GM19193 (cell line): Measurements from ENCODE around the gene DIP2B.

Experiments used
- POLR2A ChIP-seq: IDR thresholded peaks from 4 replicates; pipeline ENCODE4 v1.6.1; 2011; ENCODE audit not compliant: insufficient read depth, insufficient read length; ENCODE audit errors: extremely low read depth

Gene DIP2B

DNA sequence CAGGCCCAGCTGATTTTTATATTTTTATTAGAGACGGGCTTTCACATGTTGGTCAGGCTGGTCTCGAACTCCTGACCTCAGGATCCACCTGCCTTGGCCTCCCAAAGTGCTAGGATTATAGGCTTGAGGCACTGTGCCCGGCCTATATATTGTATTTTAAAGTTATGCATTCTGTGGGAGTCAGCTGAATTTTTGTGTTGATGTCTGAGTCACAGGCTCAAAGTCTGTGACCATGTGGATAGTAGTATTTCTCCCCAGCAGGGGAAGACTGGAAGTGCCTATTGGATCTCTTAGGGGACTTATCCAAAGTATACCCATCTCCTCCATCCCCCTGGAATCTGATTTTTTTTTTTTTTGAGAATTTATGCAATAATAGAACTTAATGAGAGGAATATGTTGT, 215.3 kb downstream of the DIP2B start:
- no peak for TF ChIP-seq POLR2A

DNA sequence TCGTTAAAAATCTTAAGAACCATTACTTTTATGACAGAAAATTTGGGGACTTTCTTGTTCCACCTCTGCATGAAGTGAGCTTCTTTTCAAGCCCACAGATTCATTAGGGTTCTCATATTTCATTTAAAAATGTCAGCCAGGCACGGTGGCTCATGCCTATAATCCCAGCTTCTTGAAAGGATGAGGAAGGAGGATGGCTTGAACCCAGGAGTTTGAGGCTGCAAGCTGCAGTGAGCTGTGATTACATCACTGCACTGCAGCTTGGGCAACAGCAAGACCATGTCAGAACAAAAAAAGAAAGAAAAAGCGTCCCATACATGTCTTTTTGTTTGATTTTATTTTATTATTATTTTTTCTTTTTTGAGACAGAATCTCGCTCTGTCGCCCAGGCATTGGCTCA, 215.7 kb downstream of the DIP2B start:
- no peak for TF ChIP-seq POLR2A

DNA sequence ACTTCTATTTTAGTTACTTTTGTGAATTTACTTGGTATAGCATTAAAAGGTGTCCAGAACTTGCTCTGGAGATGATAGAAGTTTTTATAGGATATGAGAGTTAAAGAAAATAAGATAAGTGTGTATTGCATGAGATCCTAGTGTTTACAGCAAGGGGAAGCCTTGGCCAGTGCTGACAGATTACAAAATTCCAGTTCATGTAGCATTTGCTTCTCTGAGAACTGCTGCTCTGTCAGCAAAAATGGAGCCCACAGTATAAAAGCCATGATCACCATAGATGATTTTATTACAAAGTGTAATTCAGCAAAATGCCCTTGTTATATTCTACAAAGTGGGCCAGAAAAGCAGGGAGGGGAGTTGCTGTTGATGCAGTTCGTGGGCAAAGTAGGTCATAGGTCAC, 219.1 kb downstream of the DIP2B start:
- TF ChIP-seq POLR2A: no peak

DNA sequence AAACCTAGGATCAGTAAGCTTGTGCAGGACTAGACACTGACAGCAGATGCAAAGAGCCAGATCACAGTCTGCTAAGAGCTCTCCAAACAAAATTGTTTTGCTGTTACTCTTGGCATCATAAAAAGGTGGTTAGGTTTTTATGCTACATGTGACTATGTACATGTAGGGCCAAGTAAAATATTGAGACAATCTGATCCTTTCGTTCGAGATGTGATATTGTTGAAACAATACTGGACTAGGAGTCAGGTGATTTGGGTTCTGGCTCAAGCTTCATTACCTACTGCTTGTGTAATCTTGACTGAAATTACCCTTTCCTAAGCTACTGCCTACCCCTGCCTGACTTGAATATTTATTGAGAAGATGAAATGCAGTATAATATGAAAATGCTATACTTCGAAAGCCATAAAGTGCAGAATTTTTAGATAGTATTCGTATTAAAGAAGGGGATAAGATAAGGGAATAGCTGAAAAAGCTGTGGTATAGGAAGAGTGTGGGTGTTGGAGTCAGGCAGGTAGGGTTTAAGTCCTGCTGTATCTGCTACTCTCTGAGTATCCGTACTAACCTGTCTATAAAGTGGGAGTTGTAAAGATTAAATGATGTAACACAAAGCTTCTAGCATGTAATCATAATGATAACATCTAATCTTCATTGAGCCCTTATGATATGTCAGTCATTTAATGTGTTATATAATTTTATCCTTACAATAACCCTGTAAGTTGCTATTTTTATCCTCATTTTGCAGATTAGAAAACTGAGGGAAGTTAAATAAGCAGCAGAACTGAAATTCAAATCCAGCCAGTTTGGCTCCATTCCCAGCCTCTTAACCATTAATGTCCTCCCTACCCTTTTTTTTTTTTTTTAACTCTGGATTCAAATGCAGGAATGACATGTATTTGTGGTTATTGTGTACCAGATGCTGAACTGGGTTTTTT, 220.5 kb downstream of the DIP2B start:
- TF ChIP-seq POLR2A: no peak

DNA sequence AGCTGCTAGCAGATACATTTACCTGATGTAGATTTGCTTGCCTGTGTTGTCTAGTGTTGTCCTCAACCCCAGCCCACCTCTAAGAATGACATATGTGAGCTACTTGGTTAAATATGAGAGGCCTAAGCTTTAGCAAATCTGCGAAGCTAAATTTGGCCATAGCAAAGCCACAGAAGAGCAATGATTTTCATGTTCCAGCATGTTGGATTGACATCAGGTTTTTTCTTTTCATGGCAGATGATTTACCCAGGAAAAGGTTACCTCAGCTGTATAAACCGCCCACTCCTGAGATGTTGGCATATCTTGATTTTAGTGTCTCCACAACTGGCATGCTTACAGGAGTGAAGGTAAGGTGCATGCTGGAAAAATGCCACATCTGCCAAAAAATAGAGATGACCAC, 222.7 kb downstream of the DIP2B start:
- TF ChIP-seq POLR2A: no peak

DNA sequence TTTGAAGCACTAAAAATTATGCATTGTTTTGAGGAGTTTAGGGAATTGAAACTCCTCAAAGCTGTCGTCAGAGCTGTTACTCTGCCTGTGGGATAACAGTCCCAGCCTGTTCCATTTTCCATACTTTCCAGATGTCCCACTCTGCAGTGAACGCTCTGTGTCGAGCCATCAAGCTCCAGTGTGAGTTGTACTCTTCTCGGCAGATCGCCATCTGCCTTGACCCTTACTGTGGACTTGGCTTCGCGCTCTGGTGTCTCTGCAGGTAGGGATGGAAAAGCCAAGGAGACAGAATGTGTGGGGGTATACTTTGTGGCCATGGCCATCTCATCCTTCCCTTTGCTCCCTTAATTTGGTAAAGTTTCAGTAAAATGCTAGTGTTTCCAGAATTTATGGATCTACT, 223.6 kb downstream of the DIP2B start:
- no peak for TF ChIP-seq POLR2A

DNA sequence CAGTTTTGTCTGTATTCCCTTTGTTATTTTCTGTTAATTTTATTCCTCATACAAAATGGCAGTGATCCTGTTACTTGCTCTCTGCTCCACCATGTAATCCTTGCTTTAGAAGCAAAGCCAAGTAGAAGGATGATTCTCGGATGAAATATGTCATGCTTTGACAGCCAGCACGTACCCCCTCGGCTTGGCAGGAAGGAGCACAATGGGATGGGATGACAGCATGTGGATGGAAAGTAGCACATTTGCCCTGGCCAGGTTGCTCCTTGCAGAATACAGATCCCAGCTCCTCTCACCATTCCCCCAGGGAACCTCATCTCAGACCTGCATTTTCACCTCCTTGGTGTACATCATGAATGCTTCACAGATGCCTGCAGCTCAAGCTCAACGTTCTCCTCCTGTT, 224.1 kb downstream of the DIP2B start:
- TF ChIP-seq POLR2A: no peak

DNA sequence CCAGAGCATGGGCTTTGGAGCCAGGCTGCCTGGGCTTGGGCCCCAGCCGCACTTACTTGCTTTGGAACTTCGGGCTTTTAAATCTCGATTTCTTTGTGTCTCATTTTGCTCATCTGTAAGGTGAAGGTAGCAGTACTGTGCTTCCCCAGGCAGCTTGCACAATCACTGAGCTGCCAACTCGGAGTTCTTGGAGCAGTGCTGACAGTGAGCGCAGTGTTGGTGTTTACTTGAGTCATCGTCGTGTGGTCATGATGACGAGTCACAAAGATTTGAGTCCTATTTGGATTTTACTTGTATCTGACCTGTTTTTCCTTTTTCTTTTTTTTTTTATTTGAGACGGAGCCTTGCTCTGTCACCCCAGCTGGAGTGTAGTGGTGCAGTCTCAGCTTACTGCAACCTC, 227.8 kb downstream of the DIP2B start:
- TF ChIP-seq POLR2A: no peak

DNA sequence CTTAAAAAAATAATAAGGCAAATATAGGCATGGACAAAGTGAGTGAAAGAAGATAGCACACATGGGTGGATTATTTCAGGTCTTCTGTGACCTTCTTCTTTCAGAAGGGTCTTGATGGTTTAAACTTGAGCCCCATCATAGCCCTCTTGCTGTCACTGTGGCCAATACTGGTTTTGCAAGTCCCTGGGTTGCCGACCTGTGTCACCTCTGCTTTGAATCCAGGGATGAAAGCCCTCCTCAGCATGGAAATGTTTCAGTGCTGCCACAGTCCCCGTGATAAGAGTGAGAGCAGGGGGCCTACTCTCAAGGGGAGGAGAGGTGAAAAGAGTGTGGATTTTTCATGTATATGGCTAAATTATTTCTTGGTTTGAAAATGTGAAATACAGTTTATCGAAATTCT, 228.9 kb downstream of the DIP2B start:
- TF ChIP-seq POLR2A: no peak

DNA sequence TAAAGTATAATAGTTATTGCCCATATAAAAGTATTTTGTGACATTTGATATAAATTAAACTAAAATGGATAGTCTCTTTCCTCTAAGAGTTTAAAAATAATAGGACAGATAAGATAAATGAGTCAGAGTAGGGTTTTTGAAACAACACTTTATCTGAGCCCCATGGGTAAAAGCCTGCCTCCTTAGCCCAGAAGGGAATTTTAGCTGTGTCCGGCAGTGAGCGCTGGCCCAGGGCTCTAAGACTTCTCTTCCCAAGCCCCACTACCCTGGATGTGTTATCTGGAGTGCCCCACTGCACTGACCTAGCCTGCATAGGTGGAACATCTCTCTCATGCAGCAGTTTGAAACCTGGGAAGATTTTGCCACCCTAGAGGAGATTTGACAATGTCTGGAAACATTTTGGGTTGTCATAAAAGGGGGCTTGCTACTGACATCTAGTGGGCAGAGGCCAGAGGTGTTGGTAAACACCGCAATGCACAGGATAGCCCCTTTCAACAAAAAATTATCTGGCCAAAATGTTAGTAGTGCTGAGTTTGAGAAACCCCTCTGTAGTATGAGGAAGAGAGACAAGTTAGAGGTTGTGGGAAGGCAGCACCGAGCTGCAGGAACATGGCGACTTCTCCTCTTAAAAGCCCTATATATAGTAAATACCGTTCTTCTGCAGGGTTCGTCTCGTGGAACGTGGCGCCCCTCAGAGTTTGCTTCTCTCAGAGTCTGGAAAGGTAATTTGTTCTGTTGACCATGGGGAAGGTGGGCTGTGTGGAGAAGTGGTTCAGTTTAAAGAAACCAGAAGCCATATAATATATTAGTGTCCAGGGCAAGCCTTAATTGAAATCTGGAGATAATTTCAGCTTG, 229.9 kb downstream of the DIP2B start:
- no peak for TF ChIP-seq POLR2A

DNA sequence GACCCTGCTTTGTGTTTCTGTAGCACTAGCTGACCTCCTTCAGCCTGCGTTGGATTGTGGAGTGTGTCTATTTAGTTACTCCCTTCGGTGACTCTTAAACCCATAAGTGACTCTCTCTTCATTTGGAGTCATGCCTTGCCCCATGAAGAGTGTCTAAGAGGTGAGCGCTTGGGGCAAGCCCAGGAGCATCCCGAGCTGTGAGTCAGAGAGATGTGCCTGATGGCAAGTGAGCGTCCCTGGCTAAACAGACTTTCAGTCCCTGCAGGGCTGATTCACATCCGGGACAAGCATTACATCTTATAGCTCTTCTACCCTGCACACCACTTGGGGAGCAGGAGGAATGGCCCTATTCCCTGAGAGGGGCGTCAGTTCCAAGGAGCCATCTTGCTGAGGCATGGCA, 234.8 kb downstream of the DIP2B start:
- TF ChIP-seq POLR2A: no peak

DNA sequence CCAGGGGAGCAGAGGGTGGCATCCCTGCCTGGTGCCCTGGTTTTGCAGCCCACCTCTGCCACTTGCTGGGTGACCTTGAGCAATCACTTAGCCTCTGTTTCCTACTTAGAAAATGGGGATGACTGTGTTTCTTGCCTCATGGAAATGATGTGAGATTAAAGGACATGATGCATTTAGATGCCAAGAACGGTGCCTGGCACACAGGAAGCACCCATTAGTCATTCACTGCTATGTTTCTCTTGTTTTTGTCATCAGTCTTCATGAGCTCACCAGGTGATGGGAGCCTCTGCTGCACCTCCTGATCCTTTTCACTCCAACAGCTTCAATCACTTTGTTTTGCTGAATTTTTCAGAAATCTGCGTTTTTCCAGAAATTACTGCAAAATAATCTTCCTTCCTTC, 235.5 kb downstream of the DIP2B start:
- no peak for TF ChIP-seq POLR2A

DNA sequence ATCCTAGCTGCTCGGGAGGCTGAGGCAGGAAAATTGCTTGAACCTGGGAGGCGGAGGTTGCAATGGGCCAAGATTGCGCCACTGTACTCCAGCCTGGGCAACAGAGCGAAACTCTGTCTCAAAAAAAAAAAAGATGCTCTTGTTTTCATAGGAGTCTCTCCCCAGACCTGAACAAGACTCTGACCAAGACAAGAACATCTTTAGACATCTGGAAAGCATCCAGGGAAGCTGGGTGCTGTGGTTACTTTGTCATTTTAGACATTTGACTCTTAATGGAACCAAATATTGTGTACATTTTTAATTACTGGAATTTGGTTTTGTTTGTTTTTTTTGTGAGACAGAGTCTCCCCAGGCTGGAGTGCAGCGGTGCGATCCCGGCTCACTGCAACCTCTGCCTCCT, 238.0 kb downstream of the DIP2B start:
- TF ChIP-seq POLR2A: no peak

DNA sequence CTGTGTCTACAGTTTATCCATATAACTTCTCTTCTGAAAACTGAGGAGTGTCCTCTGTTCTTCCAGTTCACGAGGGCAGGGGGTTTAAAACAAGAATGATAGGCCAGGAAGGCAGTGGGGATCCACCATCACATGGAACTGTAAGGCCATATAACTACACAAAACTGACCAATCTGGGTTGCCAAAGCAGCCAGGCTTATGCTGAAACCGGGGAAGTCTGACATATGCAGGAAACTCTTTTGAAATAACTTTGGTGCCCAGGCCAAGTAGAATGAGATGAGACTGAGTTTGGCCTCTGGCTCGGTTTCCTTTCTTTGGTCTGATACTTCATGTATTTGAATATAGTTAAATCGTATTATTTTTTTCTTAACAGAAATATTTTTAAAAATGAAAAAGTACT, 241.1 kb downstream of the DIP2B start:
- TF ChIP-seq POLR2A: no peak

DNA sequence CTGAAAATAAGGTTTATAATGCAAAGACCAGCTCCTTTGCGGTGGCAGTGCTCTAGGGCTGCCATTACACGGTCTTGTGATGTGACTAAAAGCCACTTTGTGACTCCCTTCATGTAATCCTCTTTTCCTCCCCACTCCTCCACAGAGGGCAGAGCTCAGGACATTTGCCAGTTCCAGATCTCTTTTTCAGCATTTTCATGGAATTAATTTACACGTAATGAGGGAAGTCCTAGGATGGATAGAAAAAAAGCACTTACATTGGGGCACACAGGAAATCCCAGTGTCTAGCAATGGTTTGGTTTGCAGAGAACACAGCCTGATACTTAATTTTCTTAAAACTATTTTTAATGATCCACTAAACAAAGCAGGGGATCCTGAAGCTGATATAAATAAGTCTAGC, 241.6 kb downstream of the DIP2B start:
- no peak for TF ChIP-seq POLR2A

DNA sequence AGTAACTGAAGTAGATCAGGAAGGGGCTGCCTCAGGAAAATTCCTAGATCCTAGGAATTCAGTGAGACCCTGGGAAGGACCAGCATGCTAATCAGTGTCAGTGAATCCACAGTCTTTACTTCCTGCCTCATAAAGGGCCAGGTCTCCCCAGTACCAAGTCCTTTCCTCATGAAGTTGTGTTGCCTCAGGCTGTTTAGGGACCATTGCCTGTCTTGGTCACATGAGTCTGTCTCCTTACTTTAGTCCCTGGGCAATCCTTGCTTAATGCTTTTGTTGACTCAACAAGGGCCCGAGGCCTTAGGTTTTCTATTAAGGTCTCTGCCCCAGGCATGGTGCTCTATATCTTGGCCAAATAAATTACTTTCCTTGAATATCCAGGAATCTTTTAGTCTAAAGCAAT, 243.0 kb downstream of the DIP2B start:
- no peak for TF ChIP-seq POLR2A
